ENCODE measurements around the gene KRTAP2-1.
"Not testable (repeated sequence)": the region's sequence is repeated elsewhere in the genome, so short reads cannot be mapped to it uniquely, and the experiment has no call there.

KRTAP2-1 gene

GRCh38 chr17:41046735-41047465, at the start of gene KRTAP2-1:
KRTAP2-1 (minus strand) TSS chr17:41047316; CDS start chr17:41047267, 49 bp downstream.
- not testable (repeated sequence) for DNase-seq

- DNase-seq, result no peak
These were observed 48.9 kb upstream of the KRTAP2-1 start for GRCh38 chr17:41096055-41096454.

- not testable (repeated sequence) for DNase-seq
These were observed 41.7 kb upstream of the KRTAP2-1 start for GRCh38 chr17:41088760-41089352.

GRCh38 chr17:41084100-41084856, 37.2 kb upstream of the KRTAP2-1 start, which contains the start of gene KRTAP4-7:
KRTAP4-7 (plus strand) TSS chr17:41084150; CDS start chr17:41084207, 57 bp downstream.
- not testable (repeated sequence) for DNase-seq

GRCh38 chr17:41083427-41083826, 36.3 kb upstream of the KRTAP2-1 start:
- DNase-seq, result not testable (repeated sequence)

GRCh38 chr17:41082626-41083025, 35.5 kb upstream of the KRTAP2-1 start:
- no peak for DNase-seq

GRCh38 chr17:41076788-41077187, 29.7 kb upstream of the KRTAP2-1 start:
- DNase-seq, result no peak

- DNase-seq, result no peak
These were observed 26.6 kb upstream of the KRTAP2-1 start for GRCh38 chr17:41073676-41074075.

- no peak for DNase-seq
These were observed 24.7 kb upstream of the KRTAP2-1 start for GRCh38 chr17:41071606-41072360.

- DNase-seq, result no peak
These were observed 21.9 kb upstream of the KRTAP2-1 start for GRCh38 chr17:41069031-41069430.

- no peak for DNase-seq
These were observed 20.2 kb upstream of the KRTAP2-1 start for GRCh38 chr17:41067281-41067680.

GRCh38 chr17:41065829-41066624, 18.9 kb upstream of the KRTAP2-1 start, which contains the start of gene KRTAP2-4:
KRTAP2-4 (minus strand) TSS chr17:41065879; CDS start chr17:41065845, 34 bp downstream.
- DNase-seq, result no peak

- DNase-seq, result not testable (repeated sequence)
These were observed 18.0 kb upstream of the KRTAP2-1 start for GRCh38 chr17:41065016-41065689.

GRCh38 chr17:41064301-41064700, 17.2 kb upstream of the KRTAP2-1 start:
- no peak for DNase-seq

GRCh38 chr17:41063449-41063848, 16.3 kb upstream of the KRTAP2-1 start:
- no peak for DNase-seq

- no peak for DNase-seq
These were observed 14.8 kb upstream of the KRTAP2-1 start for GRCh38 chr17:41061964-41062363.

GRCh38 chr17:41060052-41060604, 13.0 kb upstream of the KRTAP2-1 start, which contains the start of gene KRTAP2-3:
KRTAP2-3 (minus strand) TSS chr17:41060114; CDS start chr17:41060050, 64 bp downstream.
- DNase-seq, result no peak

- not testable (repeated sequence) for DNase-seq
These were observed 12.3 kb upstream of the KRTAP2-1 start for GRCh38 chr17:41059276-41060051.

All from anterior cingulate cortex (tissue), 58 donors.